Trophoblast cell (in vitro differentiated cells and primary cell): Measurements from ENCODE around the gene SLC38A9.
A peak's percentile ranks its signal among the peaks of the same experiment; 100 is the strongest.

Source experiments
- DNase-seq, 2 donors: peaks; one replicate each; pipeline ENCODE4 v3.0.0-alpha.2; 2016
- H2AFZ ChIP-seq: 2 replicates; pipeline ENCODE4 v1.6.1; 2013; ENCODE audit warnings: low read length, moderate library complexity, mild to moderate bottlenecking; ENCODE audit not compliant: insufficient read depth, poor library complexity
- H2AK5ac ChIP-seq: 2 replicates; pipeline ENCODE4 v1.6.1; 2013; ENCODE audit warnings: mild to moderate bottlenecking, low read length
- H2BK120ac ChIP-seq: 2 replicates; pipeline ENCODE4 v1.6.1; 2013; ENCODE audit warnings: low read length, mild to moderate bottlenecking, moderate library complexity; ENCODE audit not compliant: insufficient read depth, poor library complexity
- H2BK12ac ChIP-seq: 2 replicates; pipeline ENCODE4 v1.6.1; 2013; ENCODE audit warnings: mild to moderate bottlenecking, low read length, moderate library complexity
- H2BK5ac ChIP-seq: 2 replicates; pipeline ENCODE4 v1.6.1; 2013; ENCODE audit warnings: low read length, low read depth, moderate library complexity, mild to moderate bottlenecking; ENCODE audit not compliant: poor library complexity
- H3K14ac ChIP-seq: 2 replicates; pipeline ENCODE4 v1.6.1; 2013; ENCODE audit warnings: mild to moderate bottlenecking, low read length
- H3K18ac ChIP-seq: 2 replicates; pipeline ENCODE4 v1.6.1; 2013; ENCODE audit warnings: mild to moderate bottlenecking, low read length
- H3K23ac ChIP-seq: 2 replicates; pipeline ENCODE4 v1.6.1; 2013; ENCODE audit warnings: low read length
- H3K27ac ChIP-seq: 2 replicates; pipeline ENCODE4 v1.5.1; 2013; ENCODE audit warnings: low read depth, mild to moderate bottlenecking, inconsistent platforms, low read length, moderate library complexity
- H3K27me3 ChIP-seq: 2 replicates; pipeline ENCODE4 v1.6.1; 2013; ENCODE audit warnings: inconsistent platforms, mild to moderate bottlenecking, low read length, moderate library complexity; ENCODE audit not compliant: insufficient read depth
- H3K36me3 ChIP-seq, 2 experiments: 1 replicate in 1 of 2; 2 replicates in 1 of 2; pipeline ENCODE4 v1.6.1; 2013; ENCODE audit warnings: low read length in 2 of 2, mild to moderate bottlenecking in 2 of 2, moderate library complexity in 1 of 2; ENCODE audit not compliant: insufficient read depth in 2 of 2, control insufficient read depth in 1 of 2
- H3K4ac ChIP-seq: 2 replicates; pipeline ENCODE4 v1.6.1; 2013; ENCODE audit warnings: low read depth, mild to moderate bottlenecking, low read length, moderate library complexity
- H3K4me1 ChIP-seq, 2 experiments: 1 replicate in 1 of 2; 2 replicates in 1 of 2; pipeline ENCODE4 v1.6.1; 2013; ENCODE audit warnings: low read length in 2 of 2, mild to moderate bottlenecking in 2 of 2, moderate library complexity in 1 of 2; ENCODE audit not compliant: insufficient read depth in 2 of 2, control insufficient read depth in 1 of 2
- H3K4me2 ChIP-seq: 2 replicates; pipeline ENCODE4 v1.6.1; 2013; ENCODE audit warnings: inconsistent platforms, mild to moderate bottlenecking, low read length, moderate library complexity
- H3K4me3 ChIP-seq: 2 replicates; pipeline ENCODE4 v1.5.1; 2013; ENCODE audit warnings: mild to moderate bottlenecking, low read depth, low read length, inconsistent platforms
- H3K79me1 ChIP-seq: one replicate; pipeline ENCODE4 v1.6.1; 2013; ENCODE audit warnings: low read length
- H3K79me2 ChIP-seq: 2 replicates; pipeline ENCODE4 v1.6.1; 2013; ENCODE audit warnings: low read length, mild to moderate bottlenecking; ENCODE audit not compliant: control insufficient read depth, insufficient read depth, poor library complexity
- H3K9ac ChIP-seq: 2 replicates; pipeline ENCODE4 v1.6.1; 2013; ENCODE audit warnings: mild to moderate bottlenecking, low read length
- H3K9me3 ChIP-seq: 2 replicates; pipeline ENCODE4 v1.6.1; 2013; ENCODE audit warnings: low read depth, mild to moderate bottlenecking, control low read depth, inconsistent platforms, low read length; ENCODE audit not compliant: insufficient read depth
- H4K12ac ChIP-seq: 2 replicates; pipeline ENCODE4 v1.6.1; 2013; ENCODE audit warnings: low read depth, mild to moderate bottlenecking, low read length, moderate library complexity
- H4K8ac ChIP-seq: 2 replicates; pipeline ENCODE4 v1.6.1; 2013; ENCODE audit warnings: low read depth, mild to moderate bottlenecking, low read length, moderate library complexity
- H4K91ac ChIP-seq: one replicate; pipeline ENCODE4 v1.6.1; 2013; ENCODE audit warnings: low read depth, mild to moderate bottlenecking, low read length, moderate library complexity
- WGBS: extraction: QIAGEN DNeasy Blood & Tissue Kit; methylation state at CpG from one replicate; pipeline ENCODE4 v1.1.7; 2013; ENCODE audit warnings: missing lambda C conversion rate; ENCODE audit not compliant: insufficient read length, insufficient coverage; ENCODE audit errors: extremely low coverage; 5-methylcytosine and 5-hydroxymethylcytosine counted together

Gene SLC38A9

DNA sequence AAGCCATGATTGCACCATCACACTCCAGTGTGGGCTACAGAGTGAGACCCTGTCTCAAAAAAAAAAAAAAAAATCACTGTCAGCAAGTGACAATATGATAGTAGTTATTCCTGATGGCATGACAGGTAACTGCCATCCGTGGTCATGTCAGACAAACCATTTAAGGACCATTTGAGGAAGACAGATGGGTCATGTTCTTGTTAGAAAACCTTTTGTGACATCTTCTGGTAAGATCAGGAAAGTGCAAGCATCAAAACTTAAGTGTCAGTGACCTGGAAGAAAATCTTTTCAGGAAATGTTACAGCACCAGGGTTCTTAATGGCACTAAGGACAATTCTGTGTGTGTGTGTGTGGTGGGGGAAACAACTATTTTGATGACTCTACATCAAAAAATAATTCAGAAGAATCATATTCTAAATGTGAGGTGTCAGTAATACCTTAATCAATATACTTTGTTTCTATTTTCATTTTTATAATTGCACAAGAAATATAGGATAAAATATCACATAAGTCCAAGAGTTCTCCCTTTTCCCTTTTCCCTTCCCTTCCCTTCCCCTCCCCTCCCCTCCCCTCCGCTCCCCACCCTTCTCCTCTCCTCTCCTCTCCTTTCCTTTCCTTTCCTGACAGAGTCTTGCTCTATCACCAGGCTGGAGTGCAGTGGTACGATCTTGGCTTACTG, 17.8 kb downstream of the SLC38A9 start:
- Histone ChIP-seq H3K4me3 (no peak overlapping the region), H4K91ac (peak overlapping the region; percentile 14), H3K4ac (no peak overlapping the region), H4K12ac (no peak overlapping the region), H3K4me1 (peaks cover 0 to 4% of the 10 kb centered on the region in 2 experiments), H3K14ac (no peak overlapping the region), H3K18ac (no peak overlapping the region), H3K9ac (no peak overlapping the region), H2AK5ac (no peak overlapping the region), H3K79me2 (no peaks in the 10 kb centered on the region), H3K9me3 (no peaks in the 10 kb centered on the region), H3K27me3 (no peaks in the 10 kb centered on the region), H3K27ac (no peak overlapping the region), H2AFZ (no peak overlapping the region), H2BK12ac (no peak overlapping the region), H4K8ac (no peak overlapping the region), H2BK120ac (no peak overlapping the region), H3K36me3 (peaks cover 0 to 3% of the 10 kb centered on the region in 2 experiments), H2BK5ac (no peak overlapping the region), H3K23ac (no peak overlapping the region), H3K79me1 (peaks cover 9% of the 10 kb centered on the region), H3K4me2 (no peak overlapping the region)
- no CpG with 5 or more reads among the region's 3 CpGs for WGBS
- DNase-seq, result peak in 1 of 2 donors; percentile 54

DNA sequence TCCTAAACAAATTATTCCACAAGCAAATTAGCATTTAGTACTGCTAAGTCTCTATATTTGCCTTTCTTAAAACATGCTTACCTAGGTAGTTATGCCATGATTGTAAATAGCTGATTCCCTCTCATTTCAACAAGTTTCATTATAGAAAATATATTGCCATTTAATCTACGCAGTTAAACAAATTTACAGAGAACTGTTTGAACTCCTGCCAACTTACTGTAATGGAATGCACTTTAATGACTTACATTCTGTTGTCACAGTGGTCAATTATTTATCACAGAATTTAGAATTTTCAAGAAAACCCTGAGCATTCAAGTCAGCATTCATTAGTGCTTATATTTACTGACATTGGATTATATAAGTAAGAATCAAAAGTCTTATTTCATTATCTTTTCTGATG, 19.6 kb downstream of the SLC38A9 start:
- Histone ChIP-seq H3K18ac (no peak overlapping the region), H3K4me1 (peaks cover 0 to 4% of the 10 kb centered on the region in 2 experiments), H3K9ac (no peak overlapping the region), H3K4ac (no peak overlapping the region), H3K14ac (no peak overlapping the region), H3K23ac (no peak overlapping the region), H3K4me3 (no peak overlapping the region), H4K91ac (no peak overlapping the region), H3K36me3 (peaks cover 0 to 2% of the 10 kb centered on the region in 2 experiments), H3K79me1 (peaks cover 9% of the 10 kb centered on the region), H3K27me3 (no peaks in the 10 kb centered on the region), H2BK120ac (no peak overlapping the region), H2BK5ac (no peak overlapping the region), H4K8ac (no peak overlapping the region), H3K27ac (no peak overlapping the region), H2AFZ (no peak overlapping the region), H2AK5ac (no peak overlapping the region), H4K12ac (no peak overlapping the region), H3K9me3 (no peaks in the 10 kb centered on the region), H2BK12ac (no peak overlapping the region), H3K4me2 (no peak overlapping the region), H3K79me2 (no peaks in the 10 kb centered on the region)
- no CpG with 5 or more reads among the region's 1 CpG for WGBS
- DNase-seq, result no peak

DNA sequence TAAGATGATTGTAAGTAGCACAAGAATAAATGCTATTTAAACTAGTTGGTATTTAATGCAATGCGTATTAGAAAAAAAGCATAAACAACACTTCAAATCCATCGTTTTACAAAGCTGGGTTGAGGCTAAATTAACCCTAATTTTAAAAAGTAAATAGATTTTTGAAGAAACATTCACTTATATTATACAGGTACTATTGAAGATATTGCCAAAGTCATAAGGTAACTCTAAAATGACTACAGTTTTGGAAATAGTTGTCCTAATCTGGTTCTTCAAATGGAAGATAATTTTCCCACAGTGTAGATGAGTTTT, 20.1 kb downstream of the SLC38A9 start:
- H3K36me3 ChIP-seq, result peaks cover 0 to under 1% of the 10 kb centered on the region in 2 experiments
- no peak overlapping the region for H2BK5ac ChIP-seq
- WGBS, result no CpG with 5 or more reads among the region's 2 CpGs
- H2AFZ ChIP-seq, result no peak overlapping the region
- H3K9me3 ChIP-seq, result no peaks in the 10 kb centered on the region
- DNase-seq, result no peak
- no peak overlapping the region for H3K14ac ChIP-seq
- H3K79me2 ChIP-seq, result no peaks in the 10 kb centered on the region
- H3K27ac ChIP-seq, result no peak overlapping the region
- H4K8ac ChIP-seq, result no peak overlapping the region
- no peak overlapping the region for H2BK120ac ChIP-seq
- no peak overlapping the region for H4K12ac ChIP-seq
- H3K4ac ChIP-seq, result no peak overlapping the region
- H3K27me3 ChIP-seq, result no peaks in the 10 kb centered on the region
- H3K4me1 ChIP-seq, result peaks cover 0 to 4% of the 10 kb centered on the region in 2 experiments
- no peak overlapping the region for H3K9ac ChIP-seq
- H2AK5ac ChIP-seq, result no peak overlapping the region
- no peak overlapping the region for H3K18ac ChIP-seq
- H3K79me1 ChIP-seq, result peaks cover 9% of the 10 kb centered on the region
- no peak overlapping the region for H3K4me3 ChIP-seq
- no peak overlapping the region for H3K23ac ChIP-seq
- no peak overlapping the region for H4K91ac ChIP-seq
- no peak overlapping the region for H3K4me2 ChIP-seq
- no peak overlapping the region for H2BK12ac ChIP-seq

DNA sequence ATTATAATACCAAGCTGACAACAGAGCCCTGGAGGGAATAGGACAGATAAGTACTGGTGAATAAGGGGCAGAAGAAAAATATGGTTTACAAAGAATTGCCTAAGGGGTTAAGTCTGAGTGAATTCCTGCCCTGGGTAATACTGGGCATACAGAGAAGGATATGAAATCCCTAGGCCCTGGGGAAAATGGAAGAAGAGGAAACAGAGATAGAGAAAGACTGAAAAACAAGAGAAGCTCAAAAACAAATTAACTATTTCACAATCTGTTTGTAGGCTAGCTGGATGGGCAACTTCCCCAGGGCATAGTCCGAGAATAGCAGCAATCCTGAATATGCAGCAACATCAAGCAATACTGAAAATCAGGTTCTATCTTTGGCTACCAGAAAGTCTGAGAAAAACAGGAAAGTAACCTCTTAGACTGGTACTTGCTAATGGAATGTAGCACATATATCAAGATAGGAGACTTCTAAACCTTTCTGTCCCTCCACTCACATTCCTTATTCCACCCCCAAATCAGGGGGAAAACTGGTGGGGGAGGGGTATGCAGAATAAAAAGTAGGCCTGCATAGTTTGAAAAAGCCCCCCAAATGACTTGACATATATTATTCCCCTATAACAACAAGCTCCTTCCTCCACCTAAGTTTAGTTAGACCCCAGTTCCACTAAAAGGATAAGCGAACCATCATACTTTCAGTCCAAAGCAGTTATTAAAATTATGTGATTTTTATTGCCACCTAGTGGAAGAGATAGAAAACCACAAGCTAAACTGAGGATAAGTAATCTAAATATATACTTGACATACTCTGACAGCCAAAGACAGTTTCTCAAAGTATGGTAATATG, 20.6 kb downstream of the SLC38A9 start:
- Histone ChIP-seq H2AK5ac (no peak overlapping the region), H2BK12ac (no peak overlapping the region), H2BK120ac (peak overlapping the region; percentile 51), H3K4ac (no peak overlapping the region), H4K91ac (no peak overlapping the region), H3K36me3 (no peaks in the 10 kb centered on the region), H3K4me2 (peak overlapping the region; percentile 51), H3K4me1 (peaks cover 0 to 4% of the 10 kb centered on the region in 2 experiments), H3K4me3 (no peak overlapping the region), H4K8ac (no peak overlapping the region), H4K12ac (no peak overlapping the region), H2AFZ (no peak overlapping the region), H3K9me3 (no peaks in the 10 kb centered on the region), H3K79me1 (peaks cover 9% of the 10 kb centered on the region), H3K23ac (no peak overlapping the region), H3K14ac (no peak overlapping the region), H3K27ac (peak overlapping the region; percentile 83), H2BK5ac (peak overlapping the region; percentile 40), H3K18ac (no peak overlapping the region), H3K27me3 (no peaks in the 10 kb centered on the region), H3K79me2 (no peaks in the 10 kb centered on the region), H3K9ac (no peak overlapping the region)
- peak in 1 of 2 donors; percentile 79 for DNase-seq
- no CpG with 5 or more reads among the region's 2 CpGs for WGBS
